Upper lobe of left lung (tissue), 6 donors: ENCODE results near the gene OPTC. TPM values are rescaled to one million over a fixed set of nuclear protein-coding genes. Genes with fewer than 3 reads are reported as not detected.

Experiments
- ATAC-seq, 2 donors: fragments of 200-7000 bp; cut with Tn5 transposase; one replicate each; pipeline ENCODE4 v1.9.1; 2022; ENCODE audit warnings: mild to moderate bottlenecking in 2 of 2, moderate library complexity in 2 of 2; ENCODE audit not compliant: low FRiP score in 2 of 2
- DNase-seq, 2 donors: peaks; one replicate each; pipeline ENCODE4 v3.0.0-alpha.2; 2019 to 2020
- H3K27ac ChIP-seq, 4 donors: fragments of 200-600 bp; sonication (generic); one replicate each; pipeline ENCODE4 v1.5.1; 2016 to 2019
- H3K27me3 ChIP-seq, 4 donors: fragments of 200-600 bp; sonication (generic); one replicate each; pipeline ENCODE4 v1.5.1; 2017 to 2019
- H3K36me3 ChIP-seq, 4 donors: fragments of 200-600 bp; sonication (generic); one replicate each; pipeline ENCODE4 v1.5.1; 2016 to 2019
- H3K4me1 ChIP-seq, 4 donors: fragments of 200-600 bp; sonication (generic); one replicate each; pipeline ENCODE4 v1.5.1; 2018 to 2019
- H3K4me3 ChIP-seq, 4 donors: fragments of 200-600 bp; sonication (generic); one replicate each; pipeline ENCODE4 v1.5.1; 2017 to 2019; ENCODE audit warnings: mild to moderate bottlenecking in 2 of 4, moderate library complexity in 1 of 4
- H3K9me3 ChIP-seq, 4 donors: fragments of 200-600 bp; sonication (generic); one replicate each; pipeline ENCODE4 v1.5.1; 2018 to 2019
- CTCF ChIP-seq, 6 experiments: fragments of 450-650 bp in 4 of 6; fragments of 200-600 bp in 2 of 6; sonication (generic) in 2 of 6; IDR thresholded peaks; one replicate each; pipeline ENCODE4 v1.5.1; 2016 to 2019; ENCODE audit warnings: antibody characterized with exemption in 6 of 6
- EP300 ChIP-seq, 4 donors: sonication (generic); formaldehyde crosslinking; IDR thresholded peaks; one replicate each; pipeline ENCODE4 v1.5.1; 2017; ENCODE audit warnings: antibody characterized with exemption in 4 of 4, control low read depth in 2 of 4
- POLR2A ChIP-seq, 4 donors: fragments of 450-650 bp; IDR thresholded peaks; one replicate each; pipeline ENCODE4 v1.5.1; 2016 to 2017; ENCODE audit warnings: antibody characterized with exemption in 4 of 4, mild to moderate bottlenecking in 2 of 4
- POLR2AphosphoS5 ChIP-seq, 2 donors: sonication (generic); formaldehyde crosslinking; IDR thresholded peaks; one replicate each; pipeline ENCODE4 v1.5.1; 2017; ENCODE audit warnings: antibody characterized with exemption in 2 of 2
- WGBS, 2 donors: methylation state at CpG; one replicate each; pipeline ENCODE4 v1.1.5; 2017 to 2018; 5-methylcytosine and 5-hydroxymethylcytosine counted together
- total RNA-seq, 6 donors: library from RNA; depleted of rRNA in 4 of 6; stranded (reverse); fragments of >200 nt in 4 of 6; gene quantifications; one replicate each; pipeline versions ENCODE4 v1.1.0 to v1.2.1, GENCODE V29; 2016 to 2021
- donor health status: DM: no; HTN: no; CAD: no; lungs with moderate emphysema.
- donor health status: DM: no; HTN: yes; CAD: no; lungs with severe emphysema.

OPTC gene
- total RNA-seq, 6 donors from 2014 or later: not detected

GRCh38 chr1:203450001-203450400 is 44.0 kb upstream of the OPTC start:
- DNase-seq (no peak), ATAC-seq (no peak)
- Histone ChIP-seq H3K27ac (peak overlapping the region in 3 of 4 donors; percentile 2 to 53 (median 52)), H3K4me1 (peaks cover 0 to 6% (median 0%) of the 10 kb centered on the region in 4 donors), H3K4me3 (no peak overlapping the region), H3K27me3 (no peaks in the 10 kb centered on the region), H3K36me3 (no peaks in the 10 kb centered on the region), H3K9me3 (peaks cover 0 to 6% (median 0%) of the 10 kb centered on the region in 4 donors)
- WGBS, 2 donors: 75 to 89% methylated on average over 1 of the region's 1 CpG
- no peak for TF ChIP-seq CTCF (IDR thresholded peaks at IDR 0.05)
- no peak for TF ChIP-seq EP300 (IDR thresholded peaks at IDR 0.05)
- no peak for TF ChIP-seq POLR2A (IDR thresholded peaks at IDR 0.05)
- no peak for TF ChIP-seq POLR2AphosphoS5 (IDR thresholded peaks at IDR 0.05)

- H3K27me3 ChIP-seq: no peaks in the 10 kb centered on the region
- H3K36me3 ChIP-seq: no peaks in the 10 kb centered on the region
Measured at GRCh38 chr1:203450479-203451149, 43.3 kb upstream of the OPTC start.

GRCh38 chr1:203451836-203452784 is 41.8 kb upstream of the OPTC start:
- TF ChIP-seq POLR2A (IDR thresholded peaks at IDR 0.05) (no peak), CTCF (IDR thresholded peaks at IDR 0.05) (no peak), EP300 (IDR thresholded peaks at IDR 0.05) (no peak), POLR2AphosphoS5 (IDR thresholded peaks at IDR 0.05) (no peak)
- no peaks in the 10 kb centered on the region for H3K9me3 ChIP-seq
- ATAC-seq: peak in 1 of 2 donors; percentile 67

More at GRCh38 chr1:203450479-203451149, 43.3 kb upstream of the OPTC start:
- TF ChIP-seq EP300 (IDR thresholded peaks at IDR 0.05) (no peak), POLR2A (IDR thresholded peaks at IDR 0.05) (no peak), POLR2AphosphoS5 (IDR thresholded peaks at IDR 0.05) (no peak), CTCF (IDR thresholded peaks at IDR 0.05) (no peak)
- Histone ChIP-seq H3K4me1 (peaks cover 0 to 6% (median 0%) of the 10 kb centered on the region in 4 donors), H3K9me3 (no peaks in the 10 kb centered on the region), H3K4me3 (no peak overlapping the region), H3K27ac (peak overlapping the region in 1 of 4 donors; percentile 52)
- no peak for ATAC-seq
- WGBS, 2 donors: 69 to 70% methylated on average over 16 to 17 of the region's 17 CpGs
- no peak for DNase-seq

GRCh38 chr1:203453016-203453415 is 40.9 kb upstream of the OPTC start:
- peaks cover 0 to 6% (median 0%) of the 10 kb centered on the region in 4 donors for H3K4me1 ChIP-seq
- ATAC-seq: no peak
- no peaks in the 10 kb centered on the region for H3K27me3 ChIP-seq
- H3K27ac ChIP-seq: no peak overlapping the region
- no peak overlapping the region for H3K4me3 ChIP-seq
- H3K36me3 ChIP-seq: no peaks in the 10 kb centered on the region
- no peaks in the 10 kb centered on the region for H3K9me3 ChIP-seq
- DNase-seq: no peak
- WGBS, 2 donors: 57 to 70% methylated on average over 5 of the region's 5 CpGs
- TF ChIP-seq POLR2AphosphoS5 (IDR thresholded peaks at IDR 0.05) (no peak), POLR2A (IDR thresholded peaks at IDR 0.05) (no peak), CTCF (IDR thresholded peaks at IDR 0.05) (no peak), EP300 (IDR thresholded peaks at IDR 0.05) (no peak)

More at GRCh38 chr1:203451836-203452784, 41.8 kb upstream of the OPTC start:
- H3K4me1 ChIP-seq: peaks cover 0 to 6% (median 0%) of the 10 kb centered on the region in 4 donors
- no peaks in the 10 kb centered on the region for H3K36me3 ChIP-seq
- no peak for DNase-seq
- WGBS, 2 donors: 49 to 50% methylated on average over 2 of the region's 2 CpGs
- H3K27me3 ChIP-seq: no peaks in the 10 kb centered on the region
- H3K27ac ChIP-seq: no peak overlapping the region
- no peak overlapping the region for H3K4me3 ChIP-seq
